Measurements from ENCODE around the gene SNCB. TPM values are rescaled to one million over a fixed set of nuclear protein-coding genes. Genes with fewer than 3 reads are reported as not detected.

Gene SNCB
- not detected for total RNA-seq
- total RNA-seq = 0 to 0.12 reads per million in 2 donors

DNA sequence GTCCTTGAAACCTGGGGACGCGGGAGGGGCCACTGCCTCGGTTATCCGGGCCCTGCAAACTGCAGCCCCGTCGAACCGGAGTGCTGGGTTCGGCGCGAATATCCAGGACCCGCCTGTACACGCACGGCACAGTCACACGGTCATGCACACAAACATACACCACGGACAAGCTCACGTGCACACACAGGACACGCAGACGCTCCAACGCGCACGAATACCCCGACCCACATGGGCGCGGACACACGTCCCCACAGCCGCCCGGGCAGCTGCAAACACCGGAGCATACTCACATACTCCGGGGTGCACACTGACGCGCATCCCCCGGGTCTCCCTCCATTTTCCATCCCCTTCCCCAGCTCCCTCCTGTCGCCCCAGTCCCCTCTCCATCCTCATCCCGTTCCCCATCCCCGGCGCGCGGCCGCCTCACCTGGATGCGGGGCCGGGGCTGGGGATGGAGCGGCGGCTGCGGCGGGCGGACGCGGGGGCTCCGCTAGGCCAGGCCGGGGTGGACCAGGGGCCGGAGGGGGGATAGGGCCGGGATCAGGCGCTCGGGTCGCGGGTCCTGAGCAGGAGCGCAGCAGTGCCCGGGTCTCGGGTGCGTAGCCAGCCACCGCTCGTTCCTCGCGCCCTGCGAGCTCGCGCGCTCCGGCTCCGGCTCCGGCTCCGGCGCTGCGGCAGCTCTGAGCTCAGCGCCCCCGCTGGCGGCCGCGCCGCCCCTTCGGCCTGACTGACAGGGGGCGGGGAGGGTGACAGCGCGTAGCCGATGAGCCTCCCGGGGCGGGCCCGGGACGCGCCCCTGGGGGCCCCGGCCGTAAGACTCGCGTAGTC lies at the start of gene SNCB, which contains the start of gene EIF4E1B:
TSS of gene SNCB (minus strand) at position 682 of the 828 bp plus-strand sequence. CDS start 880 bp downstream, outside the sequence.
TSS of gene EIF4E1B (plus strand) at position 823 of the 828 bp plus-strand sequence. CDS start 12,113 bp downstream, outside the sequence.
- DNase-seq (no peak), ATAC-seq (peak; percentile 84)
- H3K27me3 Mint-ChIP-seq = peaks cover 71% of the 10 kb centered on the region
- no peaks in the 10 kb centered on the region for H3K9me3 ChIP-seq (ENCODE audit: control insufficient read depth, low read length, poor library complexity, severe bottlenecking)
- H3K27ac Mint-ChIP-seq = no peak within 1 kb of the TSS
- peaks cover 15% of the 10 kb centered on the region for H3K4me1 Mint-ChIP-seq
- peaks cover 20% of the 10 kb centered on the region for H3K36me3 Mint-ChIP-seq (ENCODE audit: low read depth)
- peak within 1 kb of the TSS; percentile 70 for H3K4me3 Mint-ChIP-seq

DNA sequence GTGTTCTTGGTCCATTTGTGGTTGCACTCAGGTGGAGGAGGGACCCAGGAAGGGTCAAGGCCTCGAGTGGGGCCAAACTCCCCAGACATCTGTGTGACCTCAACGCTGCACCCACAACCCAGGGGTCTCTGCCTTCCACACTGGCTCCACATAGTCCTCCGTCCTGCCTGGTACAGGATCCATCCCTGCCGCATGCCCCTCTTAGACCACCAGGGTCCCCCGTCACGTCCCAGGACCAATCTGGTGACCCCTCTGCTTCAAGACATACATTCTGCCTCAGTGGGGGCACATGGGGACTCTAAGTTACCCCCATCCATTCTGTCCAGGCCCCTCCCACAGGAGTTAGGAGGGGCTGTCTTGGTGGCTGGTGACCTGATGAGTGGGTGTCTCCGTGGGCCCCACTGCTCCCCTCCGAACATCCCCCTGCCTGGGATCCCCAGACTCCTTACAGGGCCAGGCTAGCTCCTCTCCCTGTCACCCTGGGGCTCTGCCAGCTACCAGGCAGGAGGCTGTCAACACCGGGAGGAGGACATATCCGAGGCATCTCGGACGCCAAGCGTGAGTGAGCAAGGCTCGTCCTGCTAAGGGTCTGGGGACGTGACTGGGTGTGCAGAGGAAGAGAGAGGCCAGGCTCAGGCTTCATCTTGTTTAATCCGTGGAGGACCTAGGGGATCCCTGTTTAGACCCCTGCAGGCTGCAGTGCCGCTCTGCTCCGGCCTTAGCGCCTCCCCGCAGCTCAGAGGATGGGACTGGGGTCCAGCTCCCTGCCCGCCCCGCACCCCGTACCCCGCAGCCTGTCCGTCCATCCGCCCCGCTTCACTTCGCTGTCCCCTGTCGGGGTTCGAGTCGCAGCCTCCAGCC lies 49.3 kb upstream of the SNCB start:
- H3K27ac Mint-ChIP-seq = no peak overlapping the region
- peaks cover 6% of the 10 kb centered on the region for H3K4me1 Mint-ChIP-seq
- DNase-seq (no peak), ATAC-seq (no peak)
- no peaks in the 10 kb centered on the region for H3K9me3 ChIP-seq (ENCODE audit: control insufficient read depth, low read length, poor library complexity, severe bottlenecking)
- H3K36me3 Mint-ChIP-seq (ENCODE audit: low read depth) = peaks cover 12% of the 10 kb centered on the region
- no peak overlapping the region for H3K4me3 Mint-ChIP-seq
- peaks cover 72% of the 10 kb centered on the region for H3K27me3 Mint-ChIP-seq

GRCh38 chr5:176678584-176678983 lies 48.2 kb upstream of the SNCB start:
- no peak for ATAC-seq
- no peak overlapping the region for H3K27ac Mint-ChIP-seq
- peaks cover 12% of the 10 kb centered on the region for H3K36me3 Mint-ChIP-seq (ENCODE audit: low read depth)
- H3K27me3 Mint-ChIP-seq = peaks cover 72% of the 10 kb centered on the region
- DNase-seq = no peak
- peaks cover 6% of the 10 kb centered on the region for H3K4me1 Mint-ChIP-seq
- H3K4me3 Mint-ChIP-seq = no peak overlapping the region
- no peaks in the 10 kb centered on the region for H3K9me3 ChIP-seq (ENCODE audit: control insufficient read depth, low read length, poor library complexity, severe bottlenecking)

GRCh38 chr5:176677209-176677939 lies 47.0 kb upstream of the SNCB start:
- H3K27ac Mint-ChIP-seq = no peak overlapping the region
- no peak for DNase-seq
- H3K4me3 Mint-ChIP-seq = no peak overlapping the region
- H3K9me3 ChIP-seq (ENCODE audit: control insufficient read depth, low read length, poor library complexity, severe bottlenecking) = no peaks in the 10 kb centered on the region
- ATAC-seq = no peak
- H3K4me1 Mint-ChIP-seq = peaks cover 6% of the 10 kb centered on the region
- peaks cover 12% of the 10 kb centered on the region for H3K36me3 Mint-ChIP-seq (ENCODE audit: low read depth)
- peaks cover 72% of the 10 kb centered on the region for H3K27me3 Mint-ChIP-seq

DNA sequence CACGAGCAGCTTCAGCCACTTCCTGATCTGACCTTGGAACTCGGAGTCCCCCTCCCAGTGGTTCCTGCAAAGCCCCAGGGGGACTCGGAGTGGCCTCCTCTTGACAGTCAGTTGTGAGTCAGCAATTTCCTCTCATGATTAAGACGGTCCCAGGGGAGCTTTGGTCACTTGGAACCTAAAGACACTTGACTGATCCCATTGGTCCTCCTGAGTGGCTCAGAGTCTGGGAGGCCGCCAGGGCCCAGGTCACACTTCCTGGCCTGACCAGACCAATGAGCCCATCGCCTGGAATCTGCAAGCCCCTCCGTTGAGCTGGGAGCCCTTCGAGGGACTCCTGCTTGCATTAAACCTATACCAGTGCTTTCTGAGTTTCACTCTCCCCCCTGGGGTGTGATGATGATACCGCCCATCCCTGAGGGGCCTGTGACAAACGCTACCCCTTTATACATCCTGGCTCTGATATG lies 46.1 kb upstream of the SNCB start:
- Mint-ChIP-seq H3K27me3 (peaks cover 72% of the 10 kb centered on the region), H3K4me1 (peaks cover 6% of the 10 kb centered on the region), H3K36me3 (ENCODE audit: low read depth) (peaks cover 9% of the 10 kb centered on the region), H3K4me3 (no peak overlapping the region), H3K27ac (no peak overlapping the region)
- no peak for DNase-seq
- H3K9me3 ChIP-seq (ENCODE audit: control insufficient read depth, low read length, poor library complexity, severe bottlenecking) = no peaks in the 10 kb centered on the region
- no peak for ATAC-seq

- no peak overlapping the region for H3K27ac Mint-ChIP-seq
- H3K4me3 Mint-ChIP-seq = no peak overlapping the region
- no peaks in the 10 kb centered on the region for H3K9me3 ChIP-seq (ENCODE audit: control insufficient read depth, low read length, poor library complexity, severe bottlenecking)
- peaks cover 6% of the 10 kb centered on the region for H3K4me1 Mint-ChIP-seq
- ATAC-seq = no peak
- no peak for DNase-seq
- H3K27me3 Mint-ChIP-seq = peaks cover 73% of the 10 kb centered on the region
- peaks cover 10% of the 10 kb centered on the region for H3K36me3 Mint-ChIP-seq (ENCODE audit: low read depth)
These were observed 45.5 kb upstream of the SNCB start for GRCh38 chr5:176675676-176676360.

DNA sequence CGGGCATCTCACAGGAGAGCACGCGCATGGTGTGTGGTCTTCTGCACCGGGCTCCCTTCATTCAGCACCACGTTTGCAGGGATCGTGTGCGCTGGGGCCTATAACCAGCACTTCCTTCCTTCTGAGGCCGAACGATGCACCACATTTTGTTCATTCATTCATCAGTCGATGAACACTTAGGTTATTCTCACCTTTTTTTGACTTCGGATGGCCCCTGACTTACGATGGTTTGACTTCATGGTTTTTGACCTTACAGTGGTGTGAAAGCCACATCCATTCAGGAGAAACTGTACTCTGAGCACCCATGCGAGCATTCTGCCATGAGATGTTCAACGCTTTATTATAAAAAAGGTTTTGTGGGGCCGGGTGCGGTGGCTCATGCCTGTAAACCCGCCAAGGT lies 44.5 kb upstream of the SNCB start:
- DNase-seq = no peak
- no peak for ATAC-seq
- Mint-ChIP-seq H3K27ac (no peak overlapping the region), H3K36me3 (ENCODE audit: low read depth) (peaks cover 10% of the 10 kb centered on the region), H3K4me1 (peaks cover 6% of the 10 kb centered on the region), H3K4me3 (no peak overlapping the region), H3K27me3 (peaks cover 70% of the 10 kb centered on the region)
- no peaks in the 10 kb centered on the region for H3K9me3 ChIP-seq (ENCODE audit: control insufficient read depth, low read length, poor library complexity, severe bottlenecking)

DNA sequence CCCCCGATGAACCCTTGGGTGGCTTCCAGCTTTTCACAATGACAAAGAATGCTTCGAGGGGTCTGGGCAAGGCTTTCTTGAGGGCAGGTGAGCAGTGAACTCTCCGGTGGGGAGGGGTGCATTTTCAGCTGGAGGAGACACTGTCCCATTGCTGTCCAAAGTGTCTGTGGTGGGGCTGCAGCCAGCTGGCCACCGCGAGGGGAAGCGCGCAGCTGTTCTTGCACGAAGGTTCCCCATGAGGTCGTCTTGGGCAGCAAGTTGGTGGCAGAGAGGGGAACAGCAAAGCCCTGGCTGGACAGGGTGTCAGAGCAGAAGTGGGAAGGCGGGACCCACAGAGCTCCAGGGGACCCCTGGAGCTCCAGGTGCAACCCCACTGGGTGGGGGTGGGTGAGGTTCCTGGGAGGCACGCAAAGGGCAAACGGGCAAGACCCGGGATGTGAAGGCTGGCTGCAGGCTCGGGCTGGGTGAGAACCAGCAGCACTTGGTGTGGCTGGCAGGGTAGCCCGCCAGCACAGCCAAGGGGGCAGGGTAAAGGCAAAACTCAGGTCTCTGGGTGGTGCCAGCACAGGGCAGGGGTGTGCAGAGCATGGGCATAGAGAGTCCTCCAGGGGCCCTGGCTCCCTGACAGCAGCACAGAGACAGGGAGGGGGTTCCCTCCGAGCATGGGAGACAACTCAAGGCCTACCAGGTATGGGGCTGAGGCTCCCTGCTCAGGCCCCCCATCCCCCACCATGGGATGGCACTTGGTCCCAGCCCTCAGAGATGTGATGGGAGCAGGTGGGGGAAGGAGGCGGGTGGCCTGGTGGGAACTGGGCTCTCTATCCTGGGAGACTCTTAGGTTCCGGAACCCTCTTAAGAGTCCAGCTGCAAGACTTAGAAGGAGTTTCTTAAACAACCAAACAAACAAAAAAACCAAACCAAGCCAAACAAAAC lies 43.6 kb upstream of the SNCB start:
- H3K27me3 Mint-ChIP-seq = peaks cover 70% of the 10 kb centered on the region
- H3K27ac Mint-ChIP-seq = no peak overlapping the region
- no peak overlapping the region for H3K4me3 Mint-ChIP-seq
- no peaks in the 10 kb centered on the region for H3K9me3 ChIP-seq (ENCODE audit: control insufficient read depth, low read length, poor library complexity, severe bottlenecking)
- ATAC-seq = no peak
- DNase-seq = no peak
- H3K36me3 Mint-ChIP-seq (ENCODE audit: low read depth) = peaks cover 10% of the 10 kb centered on the region
- peaks cover 5% of the 10 kb centered on the region for H3K4me1 Mint-ChIP-seq

- no peak overlapping the region for H3K4me3 Mint-ChIP-seq
- no peaks in the 10 kb centered on the region for H3K9me3 ChIP-seq (ENCODE audit: control insufficient read depth, low read length, poor library complexity, severe bottlenecking)
- ATAC-seq = no peak
- H3K4me1 Mint-ChIP-seq = no peaks in the 10 kb centered on the region
- H3K27me3 Mint-ChIP-seq = peaks cover 69% of the 10 kb centered on the region
- H3K27ac Mint-ChIP-seq = no peak overlapping the region
- peaks cover 2% of the 10 kb centered on the region for H3K36me3 Mint-ChIP-seq (ENCODE audit: low read depth)
- no peak for DNase-seq
These were observed 41.8 kb upstream of the SNCB start for GRCh38 chr5:176671890-176672747.

DNA sequence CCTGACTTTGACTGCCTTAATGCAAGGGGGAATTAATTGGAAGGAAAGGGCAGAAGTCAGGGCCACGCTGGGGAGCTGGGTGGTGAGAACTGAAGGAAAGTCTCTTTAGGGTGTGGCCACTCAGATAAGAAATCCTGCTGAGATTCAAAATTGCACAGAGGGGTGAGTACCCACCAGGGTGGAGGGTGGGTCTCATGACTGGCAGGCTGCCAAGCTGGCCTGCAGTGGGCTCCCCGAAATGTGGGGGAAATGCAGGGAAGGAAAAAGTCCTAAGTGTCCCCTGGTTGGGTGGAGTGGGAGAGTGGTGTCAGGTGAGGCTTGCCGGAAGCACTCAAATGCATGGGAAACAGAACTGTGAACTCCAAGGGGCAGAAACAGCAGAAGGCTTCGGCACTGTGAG lies 41.1 kb upstream of the SNCB start:
- Mint-ChIP-seq H3K4me3 (no peak overlapping the region), H3K27ac (peak overlapping the region; percentile 27), H3K4me1 (peaks cover 2% of the 10 kb centered on the region), H3K27me3 (peaks cover 62% of the 10 kb centered on the region), H3K36me3 (ENCODE audit: low read depth) (peaks cover 2% of the 10 kb centered on the region)
- H3K9me3 ChIP-seq (ENCODE audit: control insufficient read depth, low read length, poor library complexity, severe bottlenecking) = no peaks in the 10 kb centered on the region
- ATAC-seq = no peak
- DNase-seq = no peak

GRCh38 chr5:176670449-176670848 lies 40.1 kb upstream of the SNCB start:
- DNase-seq (no peak), ATAC-seq (no peak)
- no peaks in the 10 kb centered on the region for H3K9me3 ChIP-seq (ENCODE audit: control insufficient read depth, low read length, poor library complexity, severe bottlenecking)
- peaks cover 3% of the 10 kb centered on the region for H3K36me3 Mint-ChIP-seq (ENCODE audit: low read depth)
- no peak overlapping the region for H3K4me3 Mint-ChIP-seq
- H3K27me3 Mint-ChIP-seq = peaks cover 60% of the 10 kb centered on the region
- H3K27ac Mint-ChIP-seq = no peak overlapping the region
- peaks cover 2% of the 10 kb centered on the region for H3K4me1 Mint-ChIP-seq

All from T-helper 17 cell (primary cell).